GM18502 (cell line): ENCODE data around the gene CLOCK.
A peak's percentile ranks its signal among the peaks of the same experiment; 100 is the strongest.

ENCODE experiments used
- ATAC-seq: cut with Tn5 transposase; IDR thresholded peaks from one replicate; pipeline ENCODE4 v1.9.1; 2021; ENCODE audit warnings: mild to moderate bottlenecking; ENCODE audit not compliant: unreplicated experiment, poor library complexity

The CLOCK gene

GRCh38 chr4:55386840-55387239 lies 159.9 kb downstream of the CLOCK start:
- ATAC-seq = no peak

- ATAC-seq = peak; percentile 93
Measured at GRCh38 chr4:55386073-55386472, 160.6 kb downstream of the CLOCK start.

- no peak for ATAC-seq
Measured at GRCh38 chr4:55385201-55385649, 161.5 kb downstream of the CLOCK start.

DNA sequence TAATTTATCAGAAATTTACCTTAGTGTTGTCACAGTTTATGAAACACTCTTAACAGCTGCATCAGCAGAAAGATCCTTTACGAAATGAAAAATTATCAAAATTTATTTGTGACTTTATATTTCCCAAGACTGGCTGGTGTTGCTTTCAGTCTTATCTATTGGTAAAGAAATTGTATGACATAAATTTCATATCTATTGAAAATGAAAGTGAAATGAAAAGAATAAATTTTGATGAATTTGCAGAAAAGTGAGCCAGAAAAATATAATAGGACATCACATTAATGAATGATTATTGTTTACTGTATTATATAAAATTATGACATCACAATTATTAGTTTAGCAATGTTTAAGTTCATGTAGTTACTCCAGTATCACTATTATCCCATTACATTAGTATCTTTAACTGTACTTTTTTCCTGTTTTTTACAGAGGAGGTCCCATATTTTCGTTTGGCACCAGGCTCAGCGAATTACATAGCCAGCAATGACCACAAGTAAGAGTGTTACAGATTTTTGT lies 164.2 kb downstream of the CLOCK start:
- no peak for ATAC-seq

DNA sequence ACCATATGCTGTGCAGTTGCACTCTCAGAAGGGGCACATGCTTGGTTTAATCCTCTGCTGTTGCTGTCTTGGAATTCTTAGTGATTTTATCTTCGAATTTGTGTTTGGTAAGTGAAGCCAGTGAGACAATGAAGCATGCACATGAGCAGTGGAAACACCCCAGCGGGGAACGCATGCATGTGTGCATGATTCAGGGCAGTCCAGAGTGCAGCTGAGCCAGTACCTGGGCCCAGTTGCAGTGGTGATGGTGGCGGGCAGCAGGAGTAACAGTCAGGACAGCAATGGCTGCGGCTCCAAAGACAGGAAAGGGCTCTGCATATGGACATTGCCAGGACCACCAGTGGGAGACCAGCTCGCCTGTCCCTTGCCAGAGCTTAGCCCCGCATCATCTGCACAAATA lies 165.2 kb downstream of the CLOCK start:
- ATAC-seq = no peak

GRCh38 chr4:55380576-55380975 lies 166.1 kb downstream of the CLOCK start:
- no peak for ATAC-seq

GRCh38 chr4:55378617-55379467 lies 167.9 kb downstream of the CLOCK start:
- no peak for ATAC-seq
